WTC11 (cell line): ENCODE data around the gene RABAC1.

ENCODE experiments used
- CREM ChIP-seq: sonication (generic); formaldehyde crosslinking; IDR thresholded peaks from 2 replicates; pipeline ENCODE4 v1.8.1; 2022; ENCODE audit warnings: mild to moderate bottlenecking, missing genetic modification reagents, moderate library complexity
- FOXJ3 ChIP-seq: sonication (generic); formaldehyde crosslinking; IDR thresholded peaks from 2 replicates; pipeline ENCODE4 v1.9.0; 2021; ENCODE audit warnings: missing genetic modification reagents, mild to moderate bottlenecking, borderline replicate concordance
- GABPB1 ChIP-seq: sonication (generic); formaldehyde crosslinking; IDR thresholded peaks from 2 replicates; pipeline ENCODE4 v1.8.1; 2023; ENCODE audit warnings: mild to moderate bottlenecking, missing genetic modification reagents
- JUN ChIP-seq: sonication (generic); formaldehyde crosslinking; IDR thresholded peaks from 2 replicates; pipeline ENCODE4 v1.8.0; 2023; ENCODE audit warnings: mild to moderate bottlenecking, missing genetic modification reagents
- RELA ChIP-seq: sonication (generic); formaldehyde crosslinking; IDR thresholded peaks from 2 replicates; pipeline ENCODE4 v1.8.1; 2022; ENCODE audit warnings: missing genetic modification reagents, mild to moderate bottlenecking, borderline replicate concordance
- SMAD4 ChIP-seq: sonication (generic); formaldehyde crosslinking; IDR thresholded peaks from 2 replicates; pipeline ENCODE4 v1.8.0; 2022; ENCODE audit warnings: mild to moderate bottlenecking, missing genetic modification reagents
- TF ChIP-seq, protein P1 (sequence below): sonication (generic); formaldehyde crosslinking; IDR thresholded peaks from 2 replicates; pipeline ENCODE4 v1.8.1; 2023; ENCODE audit warnings: mild to moderate bottlenecking, missing genetic modification reagents, moderate library complexity
- TF ChIP-seq, protein P2 (sequence below): fragments of 250-450 bp; sonication (Bioruptor Pico); IDR thresholded peaks from 2 replicates; pipeline ENCODE4 v2.1.2; 2022; ENCODE audit warnings: mild to moderate bottlenecking, moderate library complexity
- TF ChIP-seq, protein P3 (sequence below): fragments of 200-600 bp; IDR thresholded peaks from 2 replicates; pipeline ENCODE4 v1.8.0; 2022; ENCODE audit warnings: antibody characterized with exemption
- TF ChIP-seq, protein P4 (sequence below): sonication (generic); formaldehyde crosslinking; conservative IDR thresholded peaks from 2 replicates; pipeline ENCODE4 v1.8.1; 2022; ENCODE audit warnings: mild to moderate bottlenecking, missing genetic modification reagents

DNA sequence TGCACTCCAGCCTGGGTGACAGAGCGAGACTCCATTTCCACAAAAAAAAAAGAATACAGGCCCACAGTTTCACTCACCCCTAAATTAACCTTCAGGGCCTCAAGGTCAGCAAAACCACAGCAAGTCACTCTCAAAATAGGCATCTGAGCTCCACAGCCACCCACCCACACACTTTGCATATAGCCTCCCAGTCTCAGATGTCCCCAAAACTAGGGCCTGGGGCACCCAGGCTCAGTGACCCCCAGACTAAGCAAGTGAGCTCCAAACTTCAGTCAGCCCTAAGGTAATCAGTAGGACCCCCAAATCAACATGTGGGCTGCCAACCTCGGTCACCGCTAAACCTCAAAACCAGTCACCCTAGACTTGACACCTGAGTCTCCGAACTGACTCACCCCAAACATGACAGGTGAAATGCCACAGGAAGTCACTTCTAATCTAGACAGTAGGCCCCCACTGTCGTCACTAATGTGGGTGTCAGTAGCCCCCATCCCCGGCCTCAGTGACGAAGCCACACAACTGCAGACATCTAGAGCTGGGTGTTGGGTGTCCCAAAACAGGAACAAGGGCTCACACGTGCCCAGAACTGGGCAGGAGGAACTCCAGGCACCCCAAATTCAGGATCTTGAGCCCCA lies 13.9 kb downstream of the RABAC1 start:
- TF ChIP-seq, protein P1, sequence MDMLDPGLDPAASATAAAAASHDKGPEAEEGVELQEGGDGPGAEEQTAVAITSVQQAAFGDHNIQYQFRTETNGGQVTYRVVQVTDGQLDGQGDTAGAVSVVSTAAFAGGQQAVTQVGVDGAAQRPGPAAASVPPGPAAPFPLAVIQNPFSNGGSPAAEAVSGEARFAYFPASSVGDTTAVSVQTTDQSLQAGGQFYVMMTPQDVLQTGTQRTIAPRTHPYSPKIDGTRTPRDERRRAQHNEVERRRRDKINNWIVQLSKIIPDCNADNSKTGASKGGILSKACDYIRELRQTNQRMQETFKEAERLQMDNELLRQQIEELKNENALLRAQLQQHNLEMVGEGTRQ (CRISPR knock-in tag), result no peak
- TF ChIP-seq, protein P2, sequence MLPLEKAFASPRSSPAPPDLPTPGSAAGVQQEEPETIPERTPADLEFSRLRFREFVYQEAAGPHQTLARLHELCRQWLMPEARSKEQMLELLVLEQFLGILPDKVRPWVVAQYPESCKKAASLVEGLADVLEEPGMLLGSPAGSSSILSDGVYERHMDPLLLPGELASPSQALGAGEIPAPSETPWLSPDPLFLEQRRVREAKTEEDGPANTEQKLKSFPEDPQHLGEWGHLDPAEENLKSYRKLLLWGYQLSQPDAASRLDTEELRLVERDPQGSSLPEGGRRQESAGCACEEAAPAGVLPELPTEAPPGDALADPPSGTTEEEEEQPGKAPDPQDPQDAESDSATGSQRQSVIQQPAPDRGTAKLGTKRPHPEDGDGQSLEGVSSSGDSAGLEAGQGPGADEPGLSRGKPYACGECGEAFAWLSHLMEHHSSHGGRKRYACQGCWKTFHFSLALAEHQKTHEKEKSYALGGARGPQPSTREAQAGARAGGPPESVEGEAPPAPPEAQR, result no peak
- TF ChIP-seq, protein P3, sequence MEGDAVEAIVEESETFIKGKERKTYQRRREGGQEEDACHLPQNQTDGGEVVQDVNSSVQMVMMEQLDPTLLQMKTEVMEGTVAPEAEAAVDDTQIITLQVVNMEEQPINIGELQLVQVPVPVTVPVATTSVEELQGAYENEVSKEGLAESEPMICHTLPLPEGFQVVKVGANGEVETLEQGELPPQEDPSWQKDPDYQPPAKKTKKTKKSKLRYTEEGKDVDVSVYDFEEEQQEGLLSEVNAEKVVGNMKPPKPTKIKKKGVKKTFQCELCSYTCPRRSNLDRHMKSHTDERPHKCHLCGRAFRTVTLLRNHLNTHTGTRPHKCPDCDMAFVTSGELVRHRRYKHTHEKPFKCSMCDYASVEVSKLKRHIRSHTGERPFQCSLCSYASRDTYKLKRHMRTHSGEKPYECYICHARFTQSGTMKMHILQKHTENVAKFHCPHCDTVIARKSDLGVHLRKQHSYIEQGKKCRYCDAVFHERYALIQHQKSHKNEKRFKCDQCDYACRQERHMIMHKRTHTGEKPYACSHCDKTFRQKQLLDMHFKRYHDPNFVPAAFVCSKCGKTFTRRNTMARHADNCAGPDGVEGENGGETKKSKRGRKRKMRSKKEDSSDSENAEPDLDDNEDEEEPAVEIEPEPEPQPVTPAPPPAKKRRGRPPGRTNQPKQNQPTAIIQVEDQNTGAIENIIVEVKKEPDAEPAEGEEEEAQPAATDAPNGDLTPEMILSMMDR, result no peak
- TF ChIP-seq JUN (CRISPR knock-in tag), result no peak
- TF ChIP-seq SMAD4 (CRISPR knock-in tag), result no peak
- no peak for TF ChIP-seq FOXJ3 (CRISPR knock-in tag)
- TF ChIP-seq, protein P4, sequence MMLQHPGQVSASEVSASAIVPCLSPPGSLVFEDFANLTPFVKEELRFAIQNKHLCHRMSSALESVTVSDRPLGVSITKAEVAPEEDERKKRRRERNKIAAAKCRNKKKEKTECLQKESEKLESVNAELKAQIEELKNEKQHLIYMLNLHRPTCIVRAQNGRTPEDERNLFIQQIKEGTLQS (CRISPR knock-in tag), result no peak
- no peak for TF ChIP-seq RELA (CRISPR knock-in tag)
- no peak for TF ChIP-seq GABPB1 (CRISPR knock-in tag)
- no peak for TF ChIP-seq CREM (CRISPR knock-in tag)
